Cerebellar cortex (tissue), 1 donor: Measurements from ENCODE around the gene STRADA.
"Not testable (repeated sequence)": the region's sequence is repeated elsewhere in the genome, so short reads cannot be mapped to it uniquely, and the experiment has no call there.

Source experiments
- DNase-seq: peaks from one replicate; pipeline ENCODE4 v3.0.0-alpha.2; 2015; ENCODE audit warnings: low spot score

Gene STRADA

DNA sequence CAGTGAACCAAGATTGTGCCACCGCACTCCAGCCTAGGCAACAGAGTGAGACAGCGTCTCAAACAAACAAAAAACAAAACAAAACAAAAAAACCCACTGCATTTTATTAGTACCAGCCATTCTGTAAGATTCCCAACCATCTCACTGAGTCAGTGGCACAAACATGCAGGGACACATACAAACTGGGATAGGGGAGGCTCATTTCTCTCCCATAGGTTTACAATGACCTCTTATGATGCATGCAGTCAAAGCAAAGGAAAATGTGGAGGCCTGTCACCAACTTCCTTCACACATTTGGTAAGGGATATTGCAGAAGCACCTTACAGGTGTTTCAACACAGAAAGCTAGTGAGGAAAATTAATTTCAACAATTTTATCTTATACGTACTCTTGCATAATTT lies 12.4 kb upstream of the STRADA start:
- no peak for DNase-seq

DNA sequence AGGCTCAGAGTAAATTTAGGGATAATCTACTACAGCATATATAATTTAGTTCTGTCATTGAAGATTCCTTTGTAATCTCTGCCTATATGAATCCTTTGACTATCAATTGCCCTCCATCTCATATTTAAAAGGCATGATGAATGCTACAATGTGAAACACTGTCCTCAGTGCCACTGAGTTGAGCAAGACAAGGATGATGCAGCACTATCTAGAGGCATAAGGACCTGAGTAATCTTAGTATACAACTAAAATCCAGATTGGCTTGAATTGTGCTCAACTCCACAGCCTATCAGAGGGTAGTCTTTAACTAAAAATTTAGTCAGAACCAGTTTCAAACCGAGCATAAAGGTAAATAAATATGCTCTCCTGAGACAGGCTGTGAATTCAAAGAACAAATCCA lies 11.6 kb upstream of the STRADA start:
- no peak for DNase-seq

DNA sequence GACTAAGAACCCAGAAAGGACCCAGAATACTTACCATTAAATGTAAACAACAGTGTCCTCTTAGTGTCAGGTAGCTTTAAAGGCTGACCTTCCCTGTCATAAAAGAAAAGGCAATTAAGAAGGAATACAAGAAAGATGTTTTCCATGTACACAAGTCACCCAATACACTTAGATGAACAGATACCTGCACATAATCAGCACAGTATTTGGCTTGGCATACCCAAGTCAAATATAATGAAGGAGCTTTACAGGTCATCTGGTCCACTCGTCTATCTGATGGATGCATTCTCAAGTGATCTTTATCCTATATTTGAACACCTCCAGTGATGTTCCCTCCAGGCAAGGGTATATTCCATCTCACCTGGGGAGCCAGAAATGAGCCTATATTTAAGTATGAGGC lies 11.1 kb upstream of the STRADA start:
- DNase-seq, result no peak

- no peak for DNase-seq
Measured at GRCh38 chr17:63751806-63752205, 10.2 kb upstream of the STRADA start.

GRCh38 chr17:63741143-63741407 lies 524 bp downstream of the STRADA start:
- no peak for DNase-seq

DNA sequence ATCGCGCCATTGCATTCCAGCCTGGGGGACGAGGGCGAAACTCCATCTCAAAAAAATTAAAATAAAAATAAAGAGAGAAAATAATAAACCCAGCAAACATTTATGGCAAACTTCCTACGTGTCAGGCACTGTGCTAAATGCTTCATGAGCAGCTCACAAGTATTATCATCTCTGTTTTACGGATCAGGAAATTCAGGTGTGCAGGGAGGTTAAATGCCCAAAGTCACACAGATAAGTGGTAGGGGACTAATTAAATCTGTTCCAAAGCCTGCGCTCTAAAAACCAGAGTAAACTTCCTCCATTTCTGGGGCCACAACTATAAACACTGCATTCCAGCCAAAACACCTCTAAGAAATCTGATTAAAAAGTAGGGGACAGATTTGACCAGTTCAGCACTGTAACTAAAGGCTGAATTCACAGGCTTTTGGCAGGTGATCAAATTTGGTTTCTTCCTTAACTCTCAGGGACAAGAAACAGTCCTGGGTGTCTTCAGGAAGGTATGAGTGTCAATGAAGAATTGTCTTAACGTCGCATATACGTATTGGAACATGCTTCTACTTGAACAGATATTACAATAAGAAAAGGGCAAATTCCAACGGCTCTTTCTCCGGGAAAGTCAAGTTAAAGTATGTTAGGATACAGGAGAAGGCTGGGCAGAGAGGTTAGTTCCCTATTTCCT lies 996 bp downstream of the STRADA start:
- peak; percentile 28 for DNase-seq

- no peak for DNase-seq
Measured at GRCh38 chr17:63735691-63736090, 5.9 kb downstream of the STRADA start.

DNA sequence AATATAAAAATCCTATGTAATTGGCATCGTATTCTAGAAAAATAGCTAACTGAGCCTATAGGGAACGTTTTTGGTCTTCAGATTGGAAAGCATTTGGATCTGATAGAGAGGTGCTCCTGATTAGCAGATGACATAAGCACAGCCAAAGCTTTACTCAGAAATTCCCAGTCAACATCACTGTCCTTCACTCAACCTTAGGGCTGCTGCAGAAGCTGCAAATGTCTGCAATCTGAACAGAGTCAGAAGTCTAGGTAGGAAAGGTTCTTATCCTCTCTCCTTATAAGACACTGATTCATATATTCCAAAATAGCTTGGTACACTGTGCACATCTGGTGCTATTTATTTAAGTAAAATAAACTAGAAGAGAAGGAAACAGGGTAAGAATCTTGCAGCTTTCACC lies 19.2 kb downstream of the STRADA start:
- DNase-seq, result no peak

DNA sequence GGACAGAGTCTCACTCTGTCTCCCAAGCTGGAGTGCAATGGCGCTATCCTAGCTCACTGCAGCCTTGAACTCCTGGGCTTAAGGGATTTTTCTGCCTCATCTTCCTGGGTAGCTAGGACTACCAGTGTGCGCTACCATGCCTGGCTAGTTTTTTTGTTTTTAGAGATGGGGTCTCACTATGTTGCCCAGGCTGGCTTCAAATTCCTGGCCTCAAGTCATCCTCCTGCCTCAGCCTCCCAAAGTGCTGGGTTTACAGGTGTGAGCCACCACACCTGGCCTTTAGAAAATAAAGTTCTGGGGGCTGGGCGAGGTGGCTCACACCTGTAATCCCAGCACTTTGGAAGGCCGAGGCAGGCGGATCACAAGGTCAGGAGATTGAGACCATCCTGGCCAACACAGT lies 21.4 kb downstream of the STRADA start:
- not testable (repeated sequence) for DNase-seq

DNA sequence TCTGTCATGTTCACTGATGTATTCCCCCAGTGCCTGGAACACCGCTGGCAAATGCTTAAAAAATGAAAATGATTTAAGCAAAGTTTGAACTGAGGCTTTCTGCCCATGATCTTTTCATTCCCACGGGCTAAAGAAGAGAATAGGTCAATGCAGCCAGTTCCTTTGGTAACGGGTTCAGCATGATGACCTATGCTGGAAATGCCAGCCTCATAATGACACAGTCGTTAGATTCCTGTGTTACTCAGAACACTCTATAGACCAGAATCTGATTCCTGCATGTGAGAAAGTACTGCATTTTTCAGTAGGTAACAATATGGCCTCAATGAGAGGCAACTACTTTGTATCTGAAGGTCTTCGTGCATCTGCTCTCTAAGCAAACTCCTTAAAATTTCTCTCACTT lies 22.6 kb downstream of the STRADA start:
- DNase-seq, result no peak

- DNase-seq, result no peak
Measured at GRCh38 chr17:63716426-63716825, 25.2 kb downstream of the STRADA start.

- DNase-seq, result no peak
Measured at GRCh38 chr17:63714550-63715277, 26.9 kb downstream of the STRADA start.

- no peak for DNase-seq
Measured at GRCh38 chr17:63709110-63709509, 32.5 kb downstream of the STRADA start.

DNA sequence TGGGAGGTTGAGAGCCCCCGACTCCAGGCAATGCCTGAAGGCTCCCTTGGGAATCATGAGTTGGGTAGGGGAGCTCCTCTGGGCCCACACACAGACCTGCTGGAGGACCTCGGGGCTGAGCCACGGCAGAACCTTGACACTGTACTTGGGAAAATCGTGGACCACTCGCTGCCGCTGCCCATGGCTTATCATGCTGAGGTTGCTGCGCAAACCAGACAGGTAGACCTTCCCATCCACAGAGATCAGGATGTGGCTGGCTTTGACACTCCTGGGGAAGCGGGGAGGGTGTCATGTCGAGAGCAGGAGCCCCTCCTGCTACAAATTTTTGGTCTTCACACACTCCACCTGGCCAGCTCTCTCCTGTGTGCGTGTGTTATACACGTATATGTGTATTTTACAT lies 34.4 kb downstream of the STRADA start:
- no peak for DNase-seq

- no peak for DNase-seq
Measured at GRCh38 chr17:63706336-63707082, 35.1 kb downstream of the STRADA start.

- no peak for DNase-seq
Measured at GRCh38 chr17:63705657-63706056, 35.9 kb downstream of the STRADA start.

DNA sequence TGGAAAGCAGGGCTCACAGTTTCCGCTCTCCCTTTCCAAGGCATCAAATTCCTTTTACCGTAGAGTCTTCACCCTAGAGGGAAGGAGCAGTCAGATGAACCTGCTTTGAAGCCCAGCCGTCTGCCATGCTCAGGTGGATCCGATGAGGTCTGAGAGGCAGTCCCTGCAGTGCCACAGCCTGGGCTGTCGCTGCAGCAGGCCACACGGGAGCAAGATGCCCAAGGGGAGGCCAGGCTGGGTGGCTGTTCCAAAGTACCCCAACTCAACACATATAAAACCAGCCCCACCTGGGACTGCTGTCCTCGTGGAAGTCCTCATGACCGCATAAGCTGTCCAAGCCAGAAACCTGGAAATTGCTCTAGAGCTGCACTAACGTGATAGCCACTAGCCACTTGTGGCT lies 36.8 kb downstream of the STRADA start:
- DNase-seq, result no peak

- no peak for DNase-seq
Measured at GRCh38 chr17:63704259-63704576, 37.4 kb downstream of the STRADA start.

GRCh38 chr17:63703556-63704258 lies 37.9 kb downstream of the STRADA start:
- DNase-seq, result no peak

GRCh38 chr17:63703029-63703428 lies 38.6 kb downstream of the STRADA start:
- no peak for DNase-seq

DNA sequence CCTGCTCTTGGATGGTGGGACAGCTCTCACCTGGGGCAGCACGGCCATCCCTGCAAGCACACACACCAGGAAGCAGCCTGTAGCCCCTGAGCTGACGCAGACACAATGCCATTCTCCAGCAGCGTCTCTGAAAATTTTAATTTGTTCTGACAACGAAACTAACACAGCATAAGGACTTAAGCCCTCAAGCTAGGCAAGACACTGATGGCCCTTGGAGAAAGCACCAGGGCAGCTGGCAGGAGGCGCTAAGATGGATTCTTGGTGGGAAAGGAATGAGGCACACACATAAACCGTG lies 38.9 kb downstream of the STRADA start:
- no peak for DNase-seq

- no peak for DNase-seq
Measured at GRCh38 chr17:63701868-63702720, 39.5 kb downstream of the STRADA start.
